K562 (cell line): ENCODE results near the gene CABP4. TPM values are rescaled to one million over a fixed set of nuclear protein-coding genes. Genes with fewer than 3 reads are reported as not detected.

Experiments used
- CHD1 ChIP-seq: fragments of 200-600 bp; sonication (generic); IDR thresholded peaks from one replicate; pipeline ENCODE4 v1.6.1; 2012; ENCODE audit warnings: mild to moderate bottlenecking, moderate library complexity, low read length, inconsistent platforms
- CHD2 ChIP-seq: IDR thresholded peaks from 2 replicates; pipeline ENCODE4 v1.6.1; 2011; ENCODE audit warnings: low read depth, low read length
- FOS ChIP-seq: IDR thresholded peaks from 3 replicates; pipeline ENCODE4 v1.6.1; 2011; ENCODE audit not compliant: insufficient read length; ENCODE audit errors: extremely low read depth
- XRCC5 ChIP-seq: fragments of 200-400 bp; formaldehyde crosslinking; IDR thresholded peaks from 2 replicates; pipeline ENCODE4 v1.6.1; 2017; ENCODE audit warnings: low read depth, mild to moderate bottlenecking, low read length
- polyA plus RNA-seq, 8 experiments: library from polyadenylated mRNA; depleted of rRNA in 4 of 8; stranded (reverse) in 5 of 8; unstranded in 3 of 8; fragments of >200 nt; fragmentation: Nextera tagmentation in 2 of 8; fragmentation: Illumina TruSeq in 1 of 8; extraction: Ambion mirVana in 2 of 8; extraction: Trizol in 1 of 8; gene quantifications; 2 replicates each; pipeline versions ENCODE4 v1.2.1 to v1.2.3, GENCODE V29; 2011 to 2014; ENCODE audit warnings: inconsistent platforms in 1 of 8, missing spikeins in 1 of 8
- total RNA-seq, 7 experiments: library from RNA; depleted of rRNA in 6 of 7; stranded (reverse); fragments of >200 nt in 6 of 7; fragmentation: Illumina TruSeq in 2 of 7; extraction: Trizol in 2 of 7; gene quantifications; 2 replicates each; pipeline versions ENCODE4 v1.2.1 to v1.2.3, GENCODE V29; 2011 to 2021; ENCODE audit warnings: low replicate concordance in 1 of 7
- TF ChIP-seq, protein P1 (sequence below): fragments of 200-800 bp; sonication (Bioruptor generic); IDR thresholded peaks from 2 replicates; pipeline ENCODE4 v1.6.1; 2017; ENCODE audit warnings: missing genetic modification characterization, missing compliant biosample characterization
- TF ChIP-seq, protein P2 (sequence below): conservative IDR thresholded peaks from 2 replicates; pipeline ENCODE4 v1.6.1; 2011; ENCODE audit warnings: low read depth, mild to moderate bottlenecking, low read length; ENCODE audit not compliant: control insufficient read depth
- TF ChIP-seq, protein P3 (sequence below): sonication (generic); formaldehyde crosslinking; IDR thresholded peaks from 2 replicates; pipeline ENCODE4 v1.8.0; 2023; ENCODE audit warnings: mild to moderate bottlenecking, missing genetic modification reagents
- TF ChIP-seq, protein P4 (sequence below): fragments of 250-450 bp; sonication (Bioruptor Pico); IDR thresholded peaks from 2 replicates; pipeline ENCODE4 v1.8.0; 2022; ENCODE audit warnings: moderate library complexity, mild to moderate bottlenecking, inconsistent platforms

Gene CABP4
- total and polyA plus RNA-seq, 9 of the 15 experiments (the other 6 are each of a cell fraction or from before 2014, with no cell fraction given) = 0.11 TPM; not detected in 8

DNA sequence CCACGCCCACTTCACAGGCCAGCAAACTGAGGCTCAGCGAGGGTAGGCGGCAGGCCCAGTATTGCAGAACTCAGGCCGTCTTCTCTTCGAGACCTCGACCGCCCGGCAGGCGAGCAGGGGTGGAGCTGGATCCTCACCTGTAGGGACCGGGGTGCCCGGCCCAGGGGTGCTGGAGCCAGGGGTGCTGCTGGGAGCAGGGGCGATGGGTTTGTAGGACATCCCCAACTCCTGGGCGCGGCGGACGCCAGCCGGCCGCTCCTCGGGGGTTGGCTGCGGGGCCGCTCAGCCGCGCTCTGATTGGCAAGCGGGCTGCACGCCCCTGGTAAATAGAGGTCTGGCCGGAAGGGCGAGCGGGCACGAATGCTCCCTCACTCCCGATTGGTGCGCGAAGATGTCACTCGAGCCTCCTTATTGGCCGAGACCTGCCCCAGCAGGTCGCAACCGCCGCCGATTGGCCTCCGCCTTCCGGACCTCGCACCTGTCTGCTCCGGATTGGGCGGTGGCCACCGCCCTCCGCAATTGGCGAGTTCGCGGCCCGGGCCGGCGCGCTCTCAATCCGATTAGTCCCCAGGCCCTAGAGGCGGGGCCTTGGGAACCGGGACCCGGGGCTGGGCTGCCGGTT lies 52.8 kb downstream of the CABP4 start, which contains the start of gene CDK2AP2 (continued):
- TF ChIP-seq, protein P1, sequence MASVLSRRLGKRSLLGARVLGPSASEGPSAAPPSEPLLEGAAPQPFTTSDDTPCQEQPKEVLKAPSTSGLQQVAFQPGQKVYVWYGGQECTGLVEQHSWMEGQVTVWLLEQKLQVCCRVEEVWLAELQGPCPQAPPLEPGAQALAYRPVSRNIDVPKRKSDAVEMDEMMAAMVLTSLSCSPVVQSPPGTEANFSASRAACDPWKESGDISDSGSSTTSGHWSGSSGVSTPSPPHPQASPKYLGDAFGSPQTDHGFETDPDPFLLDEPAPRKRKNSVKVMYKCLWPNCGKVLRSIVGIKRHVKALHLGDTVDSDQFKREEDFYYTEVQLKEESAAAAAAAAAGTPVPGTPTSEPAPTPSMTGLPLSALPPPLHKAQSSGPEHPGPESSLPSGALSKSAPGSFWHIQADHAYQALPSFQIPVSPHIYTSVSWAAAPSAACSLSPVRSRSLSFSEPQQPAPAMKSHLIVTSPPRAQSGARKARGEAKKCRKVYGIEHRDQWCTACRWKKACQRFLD (CRISPR knock-in tag) = peak; percentile 85; the same call in 1 of the 2 replicates
- TF ChIP-seq, protein P2, sequence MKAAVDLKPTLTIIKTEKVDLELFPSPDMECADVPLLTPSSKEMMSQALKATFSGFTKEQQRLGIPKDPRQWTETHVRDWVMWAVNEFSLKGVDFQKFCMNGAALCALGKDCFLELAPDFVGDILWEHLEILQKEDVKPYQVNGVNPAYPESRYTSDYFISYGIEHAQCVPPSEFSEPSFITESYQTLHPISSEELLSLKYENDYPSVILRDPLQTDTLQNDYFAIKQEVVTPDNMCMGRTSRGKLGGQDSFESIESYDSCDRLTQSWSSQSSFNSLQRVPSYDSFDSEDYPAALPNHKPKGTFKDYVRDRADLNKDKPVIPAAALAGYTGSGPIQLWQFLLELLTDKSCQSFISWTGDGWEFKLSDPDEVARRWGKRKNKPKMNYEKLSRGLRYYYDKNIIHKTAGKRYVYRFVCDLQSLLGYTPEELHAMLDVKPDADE = peak; percentile 49; the same call in 1 of the 2 replicates
- TF ChIP-seq, protein P3, sequence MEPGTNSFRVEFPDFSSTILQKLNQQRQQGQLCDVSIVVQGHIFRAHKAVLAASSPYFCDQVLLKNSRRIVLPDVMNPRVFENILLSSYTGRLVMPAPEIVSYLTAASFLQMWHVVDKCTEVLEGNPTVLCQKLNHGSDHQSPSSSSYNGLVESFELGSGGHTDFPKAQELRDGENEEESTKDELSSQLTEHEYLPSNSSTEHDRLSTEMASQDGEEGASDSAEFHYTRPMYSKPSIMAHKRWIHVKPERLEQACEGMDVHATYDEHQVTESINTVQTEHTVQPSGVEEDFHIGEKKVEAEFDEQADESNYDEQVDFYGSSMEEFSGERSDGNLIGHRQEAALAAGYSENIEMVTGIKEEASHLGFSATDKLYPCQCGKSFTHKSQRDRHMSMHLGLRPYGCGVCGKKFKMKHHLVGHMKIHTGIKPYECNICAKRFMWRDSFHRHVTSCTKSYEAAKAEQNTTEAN (CRISPR knock-in tag) = 0 out of 2 replicates have a peak, but pooled peaks have one; percentile 6
- peak; percentile 74 for TF ChIP-seq CHD1
- TF ChIP-seq FOS = peak; percentile 100
- TF ChIP-seq, protein P4, sequence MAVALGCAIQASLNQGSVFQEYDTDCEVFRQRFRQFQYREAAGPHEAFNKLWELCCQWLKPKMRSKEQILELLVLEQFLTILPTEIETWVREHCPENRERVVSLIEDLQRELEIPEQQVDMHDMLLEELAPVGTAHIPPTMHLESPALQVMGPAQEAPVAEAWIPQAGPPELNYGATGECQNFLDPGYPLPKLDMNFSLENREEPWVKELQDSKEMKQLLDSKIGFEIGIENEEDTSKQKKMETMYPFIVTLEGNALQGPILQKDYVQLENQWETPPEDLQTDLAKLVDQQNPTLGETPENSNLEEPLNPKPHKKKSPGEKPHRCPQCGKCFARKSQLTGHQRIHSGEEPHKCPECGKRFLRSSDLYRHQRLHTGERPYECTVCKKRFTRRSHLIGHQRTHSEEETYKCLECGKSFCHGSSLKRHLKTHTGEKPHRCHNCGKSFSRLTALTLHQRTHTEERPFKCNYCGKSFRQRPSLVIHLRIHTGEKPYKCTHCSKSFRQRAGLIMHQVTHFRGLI (CRISPR knock-in tag) = no peak
- peak; percentile 94 for TF ChIP-seq CHD2
- no peak for TF ChIP-seq XRCC5
